ENCODE measurements around the gene UCKL1. TPM values are rescaled to one million over a fixed set of nuclear protein-coding genes. Genes with fewer than 3 reads are reported as not detected.

Gene UCKL1
- total RNA-seq, 2 experiments from 2014 or later: 25.6 to 42.6 TPM

- Histone ChIP-seq H2AFZ (ENCODE audit: low read length) (no peak overlapping the region), H4K20me1 (ENCODE audit: insufficient read depth, low read length) (no peaks in the 10 kb centered on the region), H3K4me2 (ENCODE audit: low read length) (no peak overlapping the region), H3K79me2 (ENCODE audit: insufficient read depth, low read depth, low read length) (no peaks in the 10 kb centered on the region), H3K36me3 (ENCODE audit: insufficient read depth, low read length) (no peaks in the 10 kb centered on the region), H3K27ac (ENCODE audit: low read depth, low read length, poor library complexity, severe bottlenecking) (no peak overlapping the region), H3K9me2 (ENCODE audit: insufficient read depth, low read length) (no peaks in the 10 kb centered on the region), H3K4me3 (ENCODE audit: low read depth, low read length, poor library complexity, severe bottlenecking) (no peak overlapping the region), H3K4me1 (ENCODE audit: insufficient read depth, low read length, poor library complexity, severe bottlenecking) (peaks cover 3% of the 10 kb centered on the region), H3K9me3 (ENCODE audit: low read length) (no peaks in the 10 kb centered on the region)
- TF ChIP-seq CTCF (conservative IDR thresholded peaks at IDR 0.05; ENCODE audit: low read length): no peak
- TF ChIP-seq EZH2phosphoT487 (IDR thresholded peaks at IDR 0.05; ENCODE audit: borderline replicate concordance, low read depth, low read length): no peak
- ChIA-PET CTCF (ENCODE audit: unreplicated experiment) (no interaction called here), POLR2A (no interaction called here)
- DNase-seq (ENCODE audit: low spot score): no peak
- no TSS peak for BruUV-seq (replicated peaks)
- intact Hi-C loops (cut with micrococcal nuclease; ENCODE audit: unreplicated experiment): no loop called here
These were observed 7.1 kb upstream of the UCKL1 start for GRCh38 chr20:63963348-63963741.

DNA sequence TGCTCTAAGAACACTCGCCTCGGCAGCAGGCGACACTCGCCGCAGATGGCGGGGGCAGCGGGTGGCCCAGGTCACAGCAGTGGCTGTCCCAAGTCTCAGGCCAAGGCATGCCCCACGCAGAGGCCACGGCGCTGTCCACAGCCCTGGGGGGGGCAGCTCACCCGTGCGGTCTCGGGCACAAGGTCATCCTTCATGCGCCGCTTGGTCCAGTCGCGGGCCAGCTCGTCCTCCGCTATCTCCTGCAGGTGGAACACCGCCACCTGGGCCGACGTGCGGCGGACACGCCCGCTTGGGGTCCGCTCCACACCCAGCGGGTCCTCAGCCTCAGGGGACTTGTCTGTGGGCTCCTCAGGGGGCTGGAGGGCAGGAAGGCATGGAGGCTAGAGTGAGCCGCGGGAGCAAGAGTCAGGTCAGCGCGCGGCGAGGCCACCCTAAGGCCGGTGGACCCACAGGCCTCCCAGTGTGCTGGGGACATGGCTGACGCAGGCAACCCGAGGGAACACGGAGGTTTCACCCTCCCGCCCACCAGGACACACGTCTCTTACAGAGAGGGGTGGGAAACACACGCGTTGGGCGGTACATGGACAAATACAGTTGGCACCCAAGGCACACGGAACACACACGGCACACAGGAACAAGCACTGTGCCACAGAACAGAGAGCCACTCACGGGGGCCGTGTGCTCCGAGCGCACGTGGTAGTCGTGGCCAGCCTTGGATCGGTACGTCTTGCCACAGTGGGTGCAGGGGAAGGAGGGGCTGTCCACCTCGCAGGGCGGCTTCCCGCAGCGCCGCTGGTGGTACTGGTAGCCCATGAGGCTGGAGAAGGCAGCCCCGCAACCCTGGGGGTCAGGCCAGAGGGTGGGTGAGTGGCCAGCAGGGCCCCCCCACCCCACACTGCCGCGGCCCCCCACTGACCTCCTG is 6.5 kb upstream of the UCKL1 start:
- H3K9me3 ChIP-seq (ENCODE audit: low read length): no peaks in the 10 kb centered on the region
- H3K4me3 ChIP-seq (ENCODE audit: low read depth, low read length, poor library complexity, severe bottlenecking): no peak overlapping the region
- H3K4me1 ChIP-seq (ENCODE audit: insufficient read depth, low read length, poor library complexity, severe bottlenecking): peaks cover 10% of the 10 kb centered on the region
- no peak overlapping the region for H3K4me2 ChIP-seq (ENCODE audit: low read length)
- intact Hi-C loops (cut with micrococcal nuclease; ENCODE audit: unreplicated experiment): no loop called here
- no TSS peak for BruUV-seq (replicated peaks)
- no peaks in the 10 kb centered on the region for H3K9me2 ChIP-seq (ENCODE audit: insufficient read depth, low read length)
- no peak overlapping the region for H2AFZ ChIP-seq (ENCODE audit: low read length)
- no peaks in the 10 kb centered on the region for H3K79me2 ChIP-seq (ENCODE audit: insufficient read depth, low read depth, low read length)
- DNase-seq (ENCODE audit: low spot score): no peak
- no peaks in the 10 kb centered on the region for H4K20me1 ChIP-seq (ENCODE audit: insufficient read depth, low read length)
- CTCF ChIA-PET (ENCODE audit: unreplicated experiment): no interaction called here
- H3K36me3 ChIP-seq (ENCODE audit: insufficient read depth, low read length): no peaks in the 10 kb centered on the region
- no peak overlapping the region for H3K27ac ChIP-seq (ENCODE audit: low read depth, low read length, poor library complexity, severe bottlenecking)
- TF ChIP-seq CTCF (conservative IDR thresholded peaks at IDR 0.05; ENCODE audit: low read length): no peak
- no peak for TF ChIP-seq EZH2phosphoT487 (IDR thresholded peaks at IDR 0.05; ENCODE audit: borderline replicate concordance, low read depth, low read length)
- POLR2A ChIA-PET: no interaction called here

Measured in OCI-LY7 (cell line).